Smooth muscle cell (in vitro differentiated cells): ENCODE data around the gene SAT2. TPM values are rescaled to one million over a fixed set of nuclear protein-coding genes. Genes with fewer than 3 reads are reported as not detected.

Experiments used
- DNase-seq: peaks from one replicate; lab custom pipeline; 2025; ENCODE audit not compliant: unreplicated experiment; lab: John Stamatoyannopoulos, UW
- H2AFZ ChIP-seq: fragments of 200-600 bp; sonication (generic); 2 replicates; pipeline ENCODE4 v1.6.0; 2016; ENCODE audit warnings: antibody characterized with exemption, low read depth, mild to moderate bottlenecking
- H3F3A ChIP-seq: fragments of 200-600 bp; sonication (generic); 2 replicates; pipeline ENCODE4 v1.6.0; 2017; ENCODE audit warnings: antibody characterized with exemption, low read depth
- H3K27ac ChIP-seq: fragments of 200-600 bp; sonication (generic); 2 replicates; pipeline ENCODE4 v1.5.1; 2016; ENCODE audit warnings: low read depth, mild to moderate bottlenecking
- H3K27me3 ChIP-seq: fragments of 200-600 bp; sonication (generic); 2 replicates; pipeline ENCODE4 v1.6.1; 2016; ENCODE audit warnings: low read depth, mild to moderate bottlenecking
- H3K36me3 ChIP-seq: fragments of 200-600 bp; sonication (generic); 2 replicates; pipeline ENCODE4 v1.5.1; 2016; ENCODE audit warnings: low read depth
- H3K4me1 ChIP-seq: fragments of 200-600 bp; sonication (generic); 2 replicates; pipeline ENCODE4 v1.5.1; 2016; ENCODE audit warnings: low read depth
- H3K4me2 ChIP-seq: fragments of 200-600 bp; sonication (generic); 2 replicates; pipeline ENCODE4 v1.6.0; 2016; ENCODE audit warnings: mild to moderate bottlenecking
- H3K4me3 ChIP-seq: fragments of 200-600 bp; sonication (generic); 2 replicates; pipeline ENCODE4 v1.5.1; 2016; ENCODE audit warnings: mild to moderate bottlenecking
- H3K79me2 ChIP-seq: fragments of 200-600 bp; sonication (generic); 2 replicates; pipeline ENCODE4 v1.6.0; 2016; ENCODE audit warnings: low read depth, mild to moderate bottlenecking
- H3K9ac ChIP-seq: fragments of 200-600 bp; sonication (generic); 2 replicates; pipeline ENCODE4 v1.6.0; 2016; ENCODE audit warnings: low read depth
- H3K9me3 ChIP-seq: fragments of 200-600 bp; sonication (generic); replicated peaks from 2 replicates; pipeline ENCODE4 v1.5.1; 2016; ENCODE audit warnings: low read depth
- H4K20me1 ChIP-seq: fragments of 200-600 bp; sonication (generic); 2 replicates; pipeline ENCODE4 v1.6.0; 2016; ENCODE audit warnings: low read depth
- WGBS: methylation state at CpG from one replicate; pipeline ENCODE4 v1.1.7; 2016; ENCODE audit warnings: low lambda C conversion rate; 5-methylcytosine and 5-hydroxymethylcytosine counted together
- polyA plus RNA-seq: library from polyadenylated mRNA; unstranded; fragments of >200 nt; fragmentation: Nextera tagmentation; extraction: Ambion mirVana; gene quantifications from 2 replicates; pipeline ENCODE4 v1.2.1, GENCODE V29; 2016
- total RNA-seq: library from RNA; depleted of rRNA; stranded (reverse); fragments of >200 nt; gene quantifications from 2 replicates; pipeline ENCODE4 v1.2.3, GENCODE V29; 2014
- TF ChIP-seq, protein P1 (sequence below): fragments of 200-600 bp; sonication (generic); IDR thresholded peaks from 2 replicates; pipeline ENCODE4 v1.5.1; 2017; ENCODE audit warnings: borderline replicate concordance, mild to moderate bottlenecking, antibody characterized with exemption; ENCODE audit not compliant: insufficient read depth, poor library complexity, severe bottlenecking

SAT2 gene
- total and polyA plus RNA-seq, 2 experiments from 2014 or later = 64.9 to 74.2 TPM

- Histone ChIP-seq H3K4me3 (peak overlapping the region; percentile 81), H2AFZ (no peak overlapping the region), H3K79me2 (peaks cover 30% of the 10 kb centered on the region), H3K27me3 (no peaks in the 10 kb centered on the region), H3K36me3 (peaks cover 2% of the 10 kb centered on the region), H3K4me1 (peaks cover 24% of the 10 kb centered on the region), H3K9ac (peak overlapping the region; percentile 76), H4K20me1 (peaks cover 15% of the 10 kb centered on the region), H3K4me2 (peak overlapping the region; percentile 91), H3K9me3 (no peaks in the 10 kb centered on the region), H3F3A (peaks cover 40% of the 10 kb centered on the region), H3K27ac (peak overlapping the region; percentile 99)
- TF ChIP-seq, protein P1, sequence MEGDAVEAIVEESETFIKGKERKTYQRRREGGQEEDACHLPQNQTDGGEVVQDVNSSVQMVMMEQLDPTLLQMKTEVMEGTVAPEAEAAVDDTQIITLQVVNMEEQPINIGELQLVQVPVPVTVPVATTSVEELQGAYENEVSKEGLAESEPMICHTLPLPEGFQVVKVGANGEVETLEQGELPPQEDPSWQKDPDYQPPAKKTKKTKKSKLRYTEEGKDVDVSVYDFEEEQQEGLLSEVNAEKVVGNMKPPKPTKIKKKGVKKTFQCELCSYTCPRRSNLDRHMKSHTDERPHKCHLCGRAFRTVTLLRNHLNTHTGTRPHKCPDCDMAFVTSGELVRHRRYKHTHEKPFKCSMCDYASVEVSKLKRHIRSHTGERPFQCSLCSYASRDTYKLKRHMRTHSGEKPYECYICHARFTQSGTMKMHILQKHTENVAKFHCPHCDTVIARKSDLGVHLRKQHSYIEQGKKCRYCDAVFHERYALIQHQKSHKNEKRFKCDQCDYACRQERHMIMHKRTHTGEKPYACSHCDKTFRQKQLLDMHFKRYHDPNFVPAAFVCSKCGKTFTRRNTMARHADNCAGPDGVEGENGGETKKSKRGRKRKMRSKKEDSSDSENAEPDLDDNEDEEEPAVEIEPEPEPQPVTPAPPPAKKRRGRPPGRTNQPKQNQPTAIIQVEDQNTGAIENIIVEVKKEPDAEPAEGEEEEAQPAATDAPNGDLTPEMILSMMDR = no peak
- DNase-seq = no peak
- WGBS = 93% methylated on average over 36 of the region's 36 CpGs
Measured at GRCh38 chr17:7582396-7583252, 45.0 kb downstream of the SAT2 start.

DNA sequence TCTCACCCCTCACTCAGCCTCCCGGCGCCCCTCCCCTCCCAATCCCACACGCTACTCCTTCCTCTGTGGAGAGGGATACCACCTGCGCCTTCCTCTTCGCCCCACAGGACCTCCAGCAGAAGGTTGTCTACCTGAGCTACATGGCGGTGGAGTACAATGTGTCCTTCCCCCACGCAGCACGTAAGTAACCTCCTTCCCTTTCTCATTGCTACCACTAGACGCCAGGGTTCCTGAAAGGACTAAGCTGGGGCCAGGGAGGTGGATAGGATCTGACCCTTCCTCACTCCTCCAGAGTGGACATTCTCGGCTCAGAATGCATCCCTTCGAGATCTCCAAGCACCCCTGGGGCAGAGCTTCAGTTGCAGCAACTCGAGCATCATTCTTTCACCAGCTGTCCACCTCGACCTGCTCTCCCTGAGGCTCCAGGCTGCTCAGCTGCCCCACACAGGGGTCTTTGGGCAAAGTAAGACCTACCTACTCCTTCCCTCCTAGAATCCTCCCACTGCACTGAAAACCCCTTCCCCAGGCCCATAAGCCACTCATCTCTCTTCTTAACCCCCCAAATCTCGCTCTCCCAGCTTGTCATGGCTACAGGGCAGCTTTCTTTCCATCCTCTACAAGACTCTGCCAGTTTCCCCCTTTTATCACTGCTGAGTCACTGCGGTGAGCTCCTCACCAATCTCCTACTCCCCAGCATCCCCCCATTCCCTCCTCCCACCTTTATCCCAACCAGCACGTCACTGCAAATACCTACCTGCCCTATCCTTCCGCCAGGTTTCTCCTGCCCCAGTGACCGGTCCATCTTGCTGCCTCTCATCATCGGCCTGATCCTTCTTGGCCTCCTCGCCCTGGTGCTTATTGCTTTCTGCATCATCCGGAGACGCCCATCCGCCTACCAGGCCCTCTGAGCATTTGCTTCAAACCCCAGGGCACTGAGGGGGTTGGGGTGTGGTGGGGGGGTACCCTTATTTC, 46.7 kb downstream of the SAT2 start:
- Histone ChIP-seq H3K79me2 (peaks cover 47% of the 10 kb centered on the region), H3F3A (peaks cover 51% of the 10 kb centered on the region), H3K4me3 (no peak overlapping the region), H3K4me2 (no peak overlapping the region), H3K27ac (peak overlapping the region; percentile 88), H4K20me1 (peaks cover 33% of the 10 kb centered on the region), H3K36me3 (peaks cover 9% of the 10 kb centered on the region), H3K9me3 (no peaks in the 10 kb centered on the region), H2AFZ (no peak overlapping the region), H3K9ac (no peak overlapping the region), H3K4me1 (peaks cover 24% of the 10 kb centered on the region), H3K27me3 (no peaks in the 10 kb centered on the region)
- DNase-seq = no peak
- TF ChIP-seq, protein P1 = no peak
- WGBS = 92% methylated on average over 23 of the region's 23 CpGs

DNA sequence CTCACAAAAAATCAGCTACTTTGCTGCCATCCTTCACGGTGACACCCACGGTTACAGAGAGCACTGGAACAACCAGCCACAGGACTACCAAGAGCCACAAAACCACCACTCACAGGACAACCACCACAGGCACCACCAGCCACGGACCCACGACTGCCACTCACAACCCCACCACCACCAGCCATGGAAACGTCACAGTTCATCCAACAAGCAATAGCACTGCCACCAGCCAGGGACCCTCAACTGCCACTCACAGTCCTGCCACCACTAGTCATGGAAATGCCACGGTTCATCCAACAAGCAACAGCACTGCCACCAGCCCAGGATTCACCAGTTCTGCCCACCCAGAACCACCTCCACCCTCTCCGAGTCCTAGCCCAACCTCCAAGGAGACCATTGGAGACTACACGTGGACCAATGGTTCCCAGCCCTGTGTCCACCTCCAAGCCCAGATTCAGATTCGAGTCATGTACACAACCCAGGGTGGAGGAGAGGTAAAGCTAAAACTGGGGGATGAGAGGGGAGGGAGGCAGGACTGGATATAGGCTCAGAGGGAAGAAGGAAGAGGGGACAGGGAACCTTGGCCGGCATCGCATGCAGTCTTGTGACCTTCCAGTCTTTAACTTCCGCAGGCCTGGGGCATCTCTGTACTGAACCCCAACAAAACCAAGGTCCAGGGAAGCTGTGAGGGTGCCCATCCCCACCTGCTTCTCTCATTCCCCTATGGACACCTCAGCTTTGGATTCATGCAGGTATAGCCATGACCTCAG, 47.6 kb downstream of the SAT2 start:
- Histone ChIP-seq H3K9ac (no peak overlapping the region), H3K4me3 (no peak overlapping the region), H2AFZ (no peak overlapping the region)

More for the DNA sequence above, 47.6 kb downstream of the SAT2 start:
- Histone ChIP-seq H3K9me3 (no peaks in the 10 kb centered on the region), H3K27ac (peak overlapping the region; percentile 88), H3K36me3 (peaks cover 9% of the 10 kb centered on the region), H3K4me1 (peaks cover 30% of the 10 kb centered on the region), H3K27me3 (no peaks in the 10 kb centered on the region), H3K4me2 (peak overlapping the region; percentile 23), H3F3A (peaks cover 59% of the 10 kb centered on the region), H3K79me2 (peaks cover 49% of the 10 kb centered on the region), H4K20me1 (peaks cover 41% of the 10 kb centered on the region)
- TF ChIP-seq, protein P1 = no peak
- 92% methylated on average over 10 of the region's 12 CpGs for WGBS
- DNase-seq = no peak
